SK-N-SH treated with all-trans-retinoic acid at 6 μM for 48 hours (cell line): ENCODE results near the gene PLXNC1.

Experiments used
- CSDC2 ChIP-seq: fragments of 250-450 bp; sonication (Bioruptor Pico); IDR thresholded peaks from 2 replicates; pipeline ENCODE4 v1.5.0; 2020; ENCODE audit warnings: mild to moderate bottlenecking, moderate library complexity
- GLIS3 ChIP-seq: fragments of 250-450 bp; sonication (Bioruptor Pico); IDR thresholded peaks from 2 replicates; pipeline ENCODE4 v1.5.0; 2020; ENCODE audit warnings: mild to moderate bottlenecking, moderate library complexity
- ISL1 ChIP-seq: fragments of 250-450 bp; sonication (Bioruptor Pico); IDR thresholded peaks from 2 replicates; pipeline ENCODE4 v2.1.2; 2022; ENCODE audit warnings: mild to moderate bottlenecking, moderate library complexity
- TCF4 ChIP-seq: fragments of 250-450 bp; sonication (Bioruptor Pico); IDR thresholded peaks from 2 replicates; pipeline ENCODE4 v1.8.0; 2021; ENCODE audit warnings: mild to moderate bottlenecking, moderate library complexity, borderline replicate concordance
- TOX ChIP-seq: fragments of 250-450 bp; sonication (Bioruptor Pico); IDR thresholded peaks from 2 replicates; pipeline ENCODE4 v1.8.0; 2021; ENCODE audit warnings: mild to moderate bottlenecking, moderate library complexity, borderline replicate concordance
- ZC3H10 ChIP-seq: fragments of 250-450 bp; sonication (Bioruptor Pico); IDR thresholded peaks from 2 replicates; pipeline ENCODE4 v1.5.1; 2021; ENCODE audit warnings: mild to moderate bottlenecking, moderate library complexity
- ZFP3 ChIP-seq: fragments of 250-450 bp; sonication (Bioruptor Pico); IDR thresholded peaks from 2 replicates; pipeline ENCODE4 v1.5.0; 2020; ENCODE audit warnings: mild to moderate bottlenecking, moderate library complexity
- ZFP30 ChIP-seq: fragments of 450-650 bp; formaldehyde crosslinking; IDR thresholded peaks from 2 replicates; pipeline ENCODE4 v1.5.0; 2022; ENCODE audit warnings: mild to moderate bottlenecking, moderate library complexity
- ZNF565 ChIP-seq: fragments of 450-650 bp; formaldehyde crosslinking; conservative IDR thresholded peaks from 2 replicates; pipeline ENCODE4 v1.5.0; 2020; ENCODE audit warnings: low read depth, mild to moderate bottlenecking, moderate library complexity
- ZNF70 ChIP-seq: fragments of 450-650 bp; formaldehyde crosslinking; IDR thresholded peaks from 2 replicates; pipeline ENCODE4 v1.5.0; 2020; ENCODE audit warnings: mild to moderate bottlenecking, moderate library complexity
- TF ChIP-seq, protein P1 (sequence below): fragments of 250-450 bp; sonication (Bioruptor Pico); IDR thresholded peaks from 2 replicates; pipeline ENCODE4 v1.8.0; 2020; ENCODE audit warnings: mild to moderate bottlenecking, moderate library complexity, borderline replicate concordance

DNA sequence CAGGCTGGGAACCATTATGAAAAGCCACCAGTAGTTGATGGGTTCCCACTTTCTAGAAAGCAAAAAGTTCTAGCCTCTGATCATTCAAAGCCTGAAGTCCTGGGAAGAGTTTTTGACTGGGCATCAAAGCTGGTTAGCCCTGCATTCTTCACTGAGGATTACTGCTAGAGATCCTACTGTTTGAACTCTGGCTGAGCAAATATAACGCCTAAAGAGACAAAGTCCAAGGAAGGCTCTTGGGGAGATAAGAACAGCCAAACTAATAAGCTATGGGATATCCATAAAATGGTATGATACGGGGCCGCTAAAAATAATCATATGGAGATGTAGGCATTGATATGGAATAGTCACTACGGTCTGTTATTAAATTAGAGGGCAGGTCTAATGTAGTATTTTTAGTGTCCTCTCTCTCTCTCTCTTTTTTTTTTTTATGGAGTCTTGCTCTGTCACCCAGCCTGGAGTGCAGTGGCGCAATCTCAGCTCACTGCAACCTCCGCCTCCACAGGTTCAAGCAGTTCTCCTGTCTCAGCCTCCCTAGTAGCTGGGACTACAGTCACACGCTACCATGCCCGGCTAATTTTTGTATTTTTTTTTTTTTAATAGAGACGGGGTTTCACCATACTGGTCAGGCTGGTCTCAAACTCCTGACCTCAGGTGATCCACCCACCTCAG lies 35.5 kb downstream of the PLXNC1 start:
- no peak for TF ChIP-seq TOX (CRISPR knock-in tag)
- TF ChIP-seq ISL1 (CRISPR knock-in tag) = no peak
- no peak for TF ChIP-seq ZNF70 (CRISPR knock-in tag)
- TF ChIP-seq, protein P1, sequence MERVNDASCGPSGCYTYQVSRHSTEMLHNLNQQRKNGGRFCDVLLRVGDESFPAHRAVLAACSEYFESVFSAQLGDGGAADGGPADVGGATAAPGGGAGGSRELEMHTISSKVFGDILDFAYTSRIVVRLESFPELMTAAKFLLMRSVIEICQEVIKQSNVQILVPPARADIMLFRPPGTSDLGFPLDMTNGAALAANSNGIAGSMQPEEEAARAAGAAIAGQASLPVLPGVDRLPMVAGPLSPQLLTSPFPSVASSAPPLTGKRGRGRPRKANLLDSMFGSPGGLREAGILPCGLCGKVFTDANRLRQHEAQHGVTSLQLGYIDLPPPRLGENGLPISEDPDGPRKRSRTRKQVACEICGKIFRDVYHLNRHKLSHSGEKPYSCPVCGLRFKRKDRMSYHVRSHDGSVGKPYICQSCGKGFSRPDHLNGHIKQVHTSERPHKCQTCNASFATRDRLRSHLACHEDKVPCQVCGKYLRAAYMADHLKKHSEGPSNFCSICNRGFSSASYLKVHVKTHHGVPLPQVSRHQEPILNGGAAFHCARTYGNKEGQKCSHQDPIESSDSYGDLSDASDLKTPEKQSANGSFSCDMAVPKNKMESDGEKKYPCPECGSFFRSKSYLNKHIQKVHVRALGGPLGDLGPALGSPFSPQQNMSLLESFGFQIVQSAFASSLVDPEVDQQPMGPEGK (CRISPR knock-in tag) = no peak
- TF ChIP-seq ZFP3 = no peak
- no peak for TF ChIP-seq ZFP30
- TF ChIP-seq GLIS3 (CRISPR knock-in tag) = no peak
- TF ChIP-seq TCF4 (CRISPR knock-in tag) = no peak
- no peak for TF ChIP-seq ZNF565 (CRISPR knock-in tag)
- TF ChIP-seq ZC3H10 (CRISPR knock-in tag) = no peak
- TF ChIP-seq CSDC2 (CRISPR knock-in tag) = no peak
